Measurements from ENCODE around the gene BPIFA3. TPM values are rescaled to one million over a fixed set of nuclear protein-coding genes. Genes with fewer than 3 reads are reported as not detected.

The BPIFA3 gene
- total RNA-seq, 1 experiment from 2014 or later: not detected

DNA sequence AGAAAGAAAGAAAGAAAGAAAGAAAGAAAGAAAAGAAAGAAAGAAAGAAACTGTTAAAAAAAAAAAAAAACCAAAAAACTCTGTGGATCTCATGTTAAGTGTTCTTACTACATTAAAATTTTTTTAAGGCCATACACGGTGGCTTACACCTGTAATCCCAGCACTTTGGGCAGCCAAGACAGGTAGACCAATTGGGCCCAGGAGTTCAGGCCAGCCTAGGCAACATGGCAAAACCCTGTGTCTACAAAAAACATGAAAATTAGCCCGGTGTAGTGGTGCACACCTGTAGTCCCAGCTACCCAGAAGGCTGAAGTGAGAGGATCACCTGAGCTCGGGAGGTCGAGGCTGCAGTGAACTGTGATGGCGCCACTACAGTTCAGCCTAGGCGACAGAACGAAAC is 14.1 kb downstream of the BPIFA3 start:
- no peaks in the 10 kb centered on the region for H3K36me3 ChIP-seq (ENCODE audit: control insufficient read depth in 1 of 2, insufficient read depth in 2 of 2, low read length in 2 of 2)
- no peaks in the 10 kb centered on the region for H3K4me1 ChIP-seq (ENCODE audit: control insufficient read depth in 1 of 2, insufficient read depth in 2 of 2, low read length in 2 of 2)
- H3K79me2 ChIP-seq (ENCODE audit: insufficient read depth, low read length): no peaks in the 10 kb centered on the region
- no peak overlapping the region for H2AFZ ChIP-seq (ENCODE audit: low read depth, low read length, poor library complexity, severe bottlenecking)
- no peaks in the 10 kb centered on the region for H3K9me2 ChIP-seq (ENCODE audit: insufficient read depth)
- H4K20me1 ChIP-seq (ENCODE audit: insufficient read depth): no peaks in the 10 kb centered on the region
- H3K4me3 ChIP-seq (replicated peaks in 1 of 2; ENCODE audit: low read depth in 1 of 2, low read length in 2 of 2): no peak overlapping the region
- no peak overlapping the region for H3K9ac ChIP-seq (ENCODE audit: low read length)
- intact Hi-C loops (cut with micrococcal nuclease): no loop called here
- no TSS peak for BruUV-seq (replicated peaks)
- POLR2A ChIA-PET: no interaction called here
- H3K9me3 ChIP-seq (ENCODE audit: control insufficient read depth in 1 of 2, insufficient read depth in 1 of 2, low read depth in 1 of 2, low read length in 2 of 2): no peaks in the 10 kb centered on the region
- CTCF ChIA-PET: no interaction called here
- H3K27me3 ChIP-seq (ENCODE audit: insufficient read depth, low read length): peaks cover 79% of the 10 kb centered on the region
- no peak overlapping the region for H3K27ac ChIP-seq (ENCODE audit: low read depth, low read length)
- ATAC-seq: no peak
- RAD21 ChIA-PET (ENCODE audit: low non-redundant PET in 1 of 2, low total read pairs in 2 of 2, uncharacterized antibody in 2 of 2, unreplicated experiment in 2 of 2): no interaction called here
- TF ChIP-seq ZNF274 (IDR thresholded peaks at IDR 0.05; ENCODE audit: low read depth, low read length): no peak
- TF ChIP-seq CEBPB (IDR thresholded peaks at IDR 0.05; ENCODE audit: low read depth): no peak
- TF ChIP-seq EGR1 (IDR thresholded peaks at IDR 0.05; ENCODE audit: low read depth): no peak
- no peak for TF ChIP-seq SRF (IDR thresholded peaks at IDR 0.05; ENCODE audit: low read depth)
- TF ChIP-seq EZH2phosphoT487 (IDR thresholded peaks at IDR 0.05; ENCODE audit: borderline replicate concordance): no peak
- no peak for TF ChIP-seq SP1 (IDR thresholded peaks at IDR 0.05; ENCODE audit: low read depth)
- no peak for TF ChIP-seq CBX3 (IDR thresholded peaks at IDR 0.05; ENCODE audit: low read depth)
- no peak for TF ChIP-seq YY1 (IDR thresholded peaks at IDR 0.05; ENCODE audit: extremely low read depth, insufficient replicate concordance, low read depth, low read length)
- H3K4me2 ChIP-seq (ENCODE audit: low read length): no peak overlapping the region
- DNase-seq (ENCODE audit: low read depth, low spot score): no peak

DNA sequence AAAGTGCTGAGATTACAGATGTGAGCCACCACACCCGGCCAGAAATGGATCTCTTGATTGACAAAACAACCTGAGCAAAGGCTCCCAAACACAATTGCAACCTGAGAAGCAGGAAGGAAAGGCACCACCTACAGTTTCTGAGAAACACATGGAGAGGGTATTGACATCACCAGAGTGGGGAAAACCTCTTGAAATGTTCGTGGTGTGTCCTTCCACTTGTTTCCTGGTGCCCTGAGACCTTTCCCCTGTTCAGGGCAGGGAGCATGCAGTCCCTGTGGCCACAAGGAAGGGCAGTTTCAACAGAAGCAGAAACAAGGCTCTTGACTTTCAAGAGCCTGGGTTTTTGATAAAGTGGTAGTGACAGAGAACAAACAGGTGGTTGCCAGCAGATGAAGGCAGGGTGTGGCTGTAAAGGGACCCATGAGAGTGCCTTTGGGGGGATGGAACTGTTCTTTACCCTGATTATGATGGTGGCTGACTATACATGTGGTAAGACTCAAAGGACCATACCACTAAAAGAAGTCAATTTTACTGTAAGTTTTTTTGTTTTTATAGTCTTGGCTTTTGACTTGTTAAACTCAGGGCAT is 15.4 kb downstream of the BPIFA3 start:
- no peaks in the 10 kb centered on the region for H3K4me1 ChIP-seq (ENCODE audit: control insufficient read depth in 1 of 2, insufficient read depth in 2 of 2, low read length in 2 of 2)
- H3K9ac ChIP-seq (ENCODE audit: low read length): no peak overlapping the region
- no peak overlapping the region for H2AFZ ChIP-seq (ENCODE audit: low read depth, low read length, poor library complexity, severe bottlenecking)
- DNase-seq (ENCODE audit: low read depth, low spot score): no peak
- ChIA-PET POLR2A (no interaction called here), CTCF (no interaction called here), RAD21 (ENCODE audit: low non-redundant PET in 1 of 2, low total read pairs in 2 of 2, uncharacterized antibody in 2 of 2, unreplicated experiment in 2 of 2) (no interaction called here)
- H3K36me3 ChIP-seq (ENCODE audit: control insufficient read depth in 1 of 2, insufficient read depth in 2 of 2, low read length in 2 of 2): no peaks in the 10 kb centered on the region
- H3K9me2 ChIP-seq (ENCODE audit: insufficient read depth): no peaks in the 10 kb centered on the region
- no peak for ATAC-seq
- H3K4me3 ChIP-seq (replicated peaks in 1 of 2; ENCODE audit: low read depth in 1 of 2, low read length in 2 of 2): no peak overlapping the region
- intact Hi-C loops (cut with micrococcal nuclease): no loop called here
- no peak overlapping the region for H3K4me2 ChIP-seq (ENCODE audit: low read length)
- H3K27ac ChIP-seq (ENCODE audit: low read depth, low read length): no peak overlapping the region
- no peaks in the 10 kb centered on the region for H3K79me2 ChIP-seq (ENCODE audit: insufficient read depth, low read length)
- H3K27me3 ChIP-seq (ENCODE audit: insufficient read depth, low read length): peaks cover 82% of the 10 kb centered on the region
- H3K9me3 ChIP-seq (ENCODE audit: control insufficient read depth in 1 of 2, insufficient read depth in 1 of 2, low read depth in 1 of 2, low read length in 2 of 2): no peaks in the 10 kb centered on the region
- H4K20me1 ChIP-seq (ENCODE audit: insufficient read depth): no peaks in the 10 kb centered on the region
- no TSS peak for BruUV-seq (replicated peaks)
- TF ChIP-seq POLR2AphosphoS5 (IDR thresholded peaks at IDR 0.05; ENCODE audit: low read depth, low read length): no peak
- TF ChIP-seq, protein P1, sequence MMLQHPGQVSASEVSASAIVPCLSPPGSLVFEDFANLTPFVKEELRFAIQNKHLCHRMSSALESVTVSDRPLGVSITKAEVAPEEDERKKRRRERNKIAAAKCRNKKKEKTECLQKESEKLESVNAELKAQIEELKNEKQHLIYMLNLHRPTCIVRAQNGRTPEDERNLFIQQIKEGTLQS (IDR thresholded peaks at IDR 0.05): no peak
- TF ChIP-seq ELF1 (IDR thresholded peaks at IDR 0.05; ENCODE audit: borderline replicate concordance, low read depth): no peak
- no peak for TF ChIP-seq ZNF274 (IDR thresholded peaks at IDR 0.05; ENCODE audit: low read depth, low read length)
- TF ChIP-seq EGR1 (IDR thresholded peaks at IDR 0.05; ENCODE audit: low read depth): no peak
- no peak for TF ChIP-seq SP1 (IDR thresholded peaks at IDR 0.05; ENCODE audit: low read depth)
- no peak for TF ChIP-seq EZH2phosphoT487 (IDR thresholded peaks at IDR 0.05; ENCODE audit: borderline replicate concordance)
- TF ChIP-seq SIN3A (IDR thresholded peaks at IDR 0.05; ENCODE audit: low read depth): no peak
- TF ChIP-seq, protein P2, sequence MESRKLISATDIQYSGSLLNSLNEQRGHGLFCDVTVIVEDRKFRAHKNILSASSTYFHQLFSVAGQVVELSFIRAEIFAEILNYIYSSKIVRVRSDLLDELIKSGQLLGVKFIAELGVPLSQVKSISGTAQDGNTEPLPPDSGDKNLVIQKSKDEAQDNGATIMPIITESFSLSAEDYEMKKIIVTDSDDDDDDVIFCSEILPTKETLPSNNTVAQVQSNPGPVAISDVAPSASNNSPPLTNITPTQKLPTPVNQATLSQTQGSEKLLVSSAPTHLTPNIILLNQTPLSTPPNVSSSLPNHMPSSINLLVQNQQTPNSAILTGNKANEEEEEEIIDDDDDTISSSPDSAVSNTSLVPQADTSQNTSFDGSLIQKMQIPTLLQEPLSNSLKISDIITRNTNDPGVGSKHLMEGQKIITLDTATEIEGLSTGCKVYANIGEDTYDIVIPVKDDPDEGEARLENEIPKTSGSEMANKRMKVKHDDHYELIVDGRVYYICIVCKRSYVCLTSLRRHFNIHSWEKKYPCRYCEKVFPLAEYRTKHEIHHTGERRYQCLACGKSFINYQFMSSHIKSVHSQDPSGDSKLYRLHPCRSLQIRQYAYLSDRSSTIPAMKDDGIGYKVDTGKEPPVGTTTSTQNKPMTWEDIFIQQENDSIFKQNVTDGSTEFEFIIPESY (IDR thresholded peaks at IDR 0.05; ENCODE audit: extremely low read depth, insufficient replicate concordance, low read length): no peak
- TF ChIP-seq SRF (IDR thresholded peaks at IDR 0.05; ENCODE audit: low read depth): no peak
- no peak for TF ChIP-seq CBX3 (IDR thresholded peaks at IDR 0.05; ENCODE audit: low read depth)
- no peak for TF ChIP-seq EZH2 (IDR thresholded peaks at IDR 0.05)
- TF ChIP-seq CEBPB (IDR thresholded peaks at IDR 0.05; ENCODE audit: low read depth): no peak
- TF ChIP-seq YY1 (IDR thresholded peaks at IDR 0.05; ENCODE audit: extremely low read depth, insufficient replicate concordance, low read depth, low read length): no peak

Measured in HCT116 (cell line).